HepG2 (cell line): ENCODE measurements around the gene DPY30. TPM values are rescaled to one million over a fixed set of nuclear protein-coding genes. Genes with fewer than 3 reads are reported as not detected.

ENCODE experiments used
- ARID2 ChIP-seq: sonication (generic); formaldehyde crosslinking; IDR thresholded peaks from 2 replicates; pipeline ENCODE4 v1.8.1; 2022; ENCODE audit warnings: mild to moderate bottlenecking, missing genetic modification reagents, borderline replicate concordance
- ARID3A ChIP-seq: IDR thresholded peaks from 2 replicates; pipeline ENCODE4 v1.6.1; 2012; ENCODE audit warnings: low read depth, low read length, improper control_type of control experiment
- CCAR2 ChIP-seq: fragments of 200-400 bp; formaldehyde crosslinking; optimal IDR thresholded peaks from 2 replicates; pipeline ENCODE3; 2018; ENCODE audit warnings: low read depth, mild to moderate bottlenecking, low read length, moderate library complexity
- EEA1 ChIP-seq: sonication (generic); formaldehyde crosslinking; IDR thresholded peaks from 2 replicates; pipeline ENCODE4 v1.5.1; 2020; ENCODE audit warnings: mild to moderate bottlenecking, missing genetic modification reagents, borderline replicate concordance
- IRX3 ChIP-seq: sonication (generic); formaldehyde crosslinking; IDR thresholded peaks from 2 replicates; pipeline ENCODE4 v1.8.1; 2023; ENCODE audit warnings: mild to moderate bottlenecking, low read depth, missing genetic modification reagents, borderline replicate concordance
- NFATC3 ChIP-seq: sonication (generic); formaldehyde crosslinking; IDR thresholded peaks from 2 replicates; pipeline ENCODE4 v1.5.1; 2020; ENCODE audit warnings: mild to moderate bottlenecking, missing genetic modification reagents
- NONO ChIP-seq, 2 experiments: fragments of 450-650 bp in 1 of 2; sonication (generic) in 1 of 2; formaldehyde crosslinking in 1 of 2; IDR thresholded peaks in 1 of 2; conservative IDR thresholded peaks in 1 of 2; 2 replicates each; pipeline versions ENCODE4 v1.6.1 to v1.8.0; 2017 to 2022; ENCODE audit warnings: mild to moderate bottlenecking in 1 of 2, missing genetic modification reagents in 1 of 2, moderate library complexity in 1 of 2
- PRDM15 ChIP-seq: sonication (generic); formaldehyde crosslinking; IDR thresholded peaks from 2 replicates; pipeline ENCODE4 v1.4.0; 2020; ENCODE audit warnings: missing genetic modification reagents
- TBP ChIP-seq: sonication (generic); formaldehyde crosslinking; IDR thresholded peaks from 2 replicates; pipeline ENCODE4 v1.5.0; 2020; ENCODE audit warnings: missing genetic modification reagents
- THAP8 ChIP-seq: sonication (generic); formaldehyde crosslinking; IDR thresholded peaks from 2 replicates; pipeline ENCODE4 v1.5.1; 2020; ENCODE audit warnings: missing genetic modification reagents, mild to moderate bottlenecking, borderline replicate concordance
- UBTF ChIP-seq: sonication (generic); formaldehyde crosslinking; IDR thresholded peaks from 2 replicates; pipeline ENCODE4 v1.4.0; 2020; ENCODE audit warnings: mild to moderate bottlenecking, missing genetic modification reagents
- ZNF280B ChIP-seq: sonication (generic); formaldehyde crosslinking; IDR thresholded peaks from 2 replicates; pipeline ENCODE4 v1.5.0; 2020; ENCODE audit warnings: missing genetic modification reagents, mild to moderate bottlenecking, borderline replicate concordance
- ZNF441 ChIP-seq: sonication (generic); formaldehyde crosslinking; IDR thresholded peaks from 2 replicates; pipeline ENCODE4 v1.7.0; 2021; ENCODE audit warnings: missing genetic modification reagents, borderline replicate concordance
- ZNF468 ChIP-seq: sonication (generic); formaldehyde crosslinking; IDR thresholded peaks from 2 replicates; pipeline ENCODE4 v1.8.0; 2022; ENCODE audit warnings: mild to moderate bottlenecking, moderate library complexity, missing genetic modification reagents
- ZNF550 ChIP-seq: sonication (generic); formaldehyde crosslinking; IDR thresholded peaks from 2 replicates; pipeline ENCODE4 v1.4.0; 2020; ENCODE audit warnings: mild to moderate bottlenecking, missing genetic modification reagents, borderline replicate concordance
- ZNF598 ChIP-seq: sonication (generic); formaldehyde crosslinking; IDR thresholded peaks from 2 replicates; pipeline ENCODE4 v1.5.1; 2020; ENCODE audit warnings: mild to moderate bottlenecking, missing genetic modification reagents, borderline replicate concordance
- polyA plus RNA-seq, 8 experiments: library from polyadenylated mRNA; depleted of rRNA in 3 of 8; stranded (reverse) in 7 of 8; unstranded in 1 of 8; fragments of >200 nt; fragmentation: Illumina TruSeq in 4 of 8; extraction: Trizol in 4 of 8; gene quantifications; 2 replicates each; pipeline versions ENCODE4 v1.2.1 to v1.2.3, GENCODE V29; 2011 to 2016; ENCODE audit warnings: low read depth in 4 of 8, missing spikeins in 1 of 8, mixed read lengths in 1 of 8; ENCODE audit not compliant: insufficient read depth in 1 of 8
- total RNA-seq, 5 experiments: library from RNA; depleted of rRNA; stranded (reverse); fragments of >200 nt; fragmentation: Illumina TruSeq; extraction: Trizol; gene quantifications; 2 replicates each; pipeline ENCODE4 v1.2.3, GENCODE V29; 2016; ENCODE audit warnings: low read depth in 1 of 5

The DPY30 gene
- total and polyA plus RNA-seq, 2 of the 13 experiments (the other 11 are each of a cell fraction or from before 2014, with no cell fraction given) = 98.1 to 118 TPM

GRCh38 chr2:32010670-32011484 lies 28.7 kb downstream of the DPY30 start, which contains the start of gene MEMO1 (continued):
- TF ChIP-seq ARID3A (peak; percentile 54), ARID2 (CRISPR knock-in tag) (peak; percentile 90), ZNF598 (CRISPR knock-in tag) (peak; percentile 95), UBTF (CRISPR knock-in tag) (peak; percentile 97), CCAR2 (peak; percentile 34), EEA1 (CRISPR knock-in tag) (peak; percentile 92; the same call in 1 of the 2 replicates), ZNF441 (CRISPR knock-in tag) (peak; percentile 73; the same call in 1 of the 2 replicates), ZNF550 (no peak), TBP (CRISPR knock-in tag) (no peak), PRDM15 (CRISPR knock-in tag) (peak; percentile 99), ZNF468 (CRISPR knock-in tag) (peak; percentile 31; the same call in 1 of the 2 replicates), NFATC3 (CRISPR knock-in tag) (peak; percentile 40), ZNF280B (CRISPR knock-in tag) (peak; percentile 90; the same call in 1 of the 2 replicates), THAP8 (no peak), IRX3 (CRISPR knock-in tag) (peak; percentile 73), NONO (IDR thresholded peaks at IDR 0.05) (no peak), NONO (CRISPR knock-in tag; conservative IDR thresholded peaks at IDR 0.05) (peak; percentile 100)
